H1 (cell line): ENCODE results near the gene ALPP. TPM values are rescaled to one million over a fixed set of nuclear protein-coding genes. Genes with fewer than 3 reads are reported as not detected.

Experiments
- CTCF ChIA-PET: fragments of 300-600 bp; sonication (Branson Sonifier 250); formaldehyde crosslinking; loops from one replicate; lab custom pipeline; 2021; ENCODE audit not compliant: partially characterized antibody; lab: Charles Lee
- POLR2A ChIA-PET: fragments of 300-600 bp; sonication (Branson Sonifier 250); formaldehyde crosslinking; loops from one replicate; lab custom pipeline; 2021; ENCODE audit warnings: inconsistent platforms; ENCODE audit not compliant: partially characterized antibody; lab: Charles Lee
- DNase-seq, 2 experiments: peaks; one replicate each; pipeline versions ENCODE4 v3.0.0 to v3.0.0-alpha.2; 2010 to 2022; ENCODE audit warnings: low spot score in 2 of 2, low read depth in 1 of 2, mixed read lengths in 1 of 2
- FAIRE-seq: peaks from 2 replicates; lab custom pipeline; 2011; peaks lifted over from hg19 to GRCh38; lab: Jason Lieb, UNC
- H2AFZ ChIP-seq: 2 replicates; pipeline ENCODE4 v1.8.1; 2012; ENCODE audit warnings: low read length, inconsistent platforms
- H2AK5ac ChIP-seq: 2 replicates; pipeline ENCODE4 v1.6.1; 2013; ENCODE audit warnings: low read depth, low read length
- H2BK120ac ChIP-seq: replicated peaks from 2 replicates; pipeline ENCODE3; 2013; ENCODE audit warnings: low read depth, low read length, inconsistent platforms
- H2BK12ac ChIP-seq: 2 replicates; pipeline ENCODE4 v1.6.1; 2013; ENCODE audit warnings: low read depth, low read length
- H2BK15ac ChIP-seq: 2 replicates; pipeline ENCODE4 v1.6.1; 2013; ENCODE audit warnings: low read length
- H2BK20ac ChIP-seq: 2 replicates; pipeline ENCODE4 v1.6.1; 2013; ENCODE audit warnings: low read length
- H2BK5ac ChIP-seq: 2 replicates; pipeline ENCODE4 v1.6.1; 2013; ENCODE audit warnings: low read depth, low read length
- H3K14ac ChIP-seq: 2 replicates; pipeline ENCODE4 v1.6.1; 2013; ENCODE audit warnings: inconsistent platforms; ENCODE audit not compliant: insufficient read length
- H3K18ac ChIP-seq: 2 replicates; pipeline ENCODE4 v1.6.1; 2013; ENCODE audit warnings: low read length; ENCODE audit errors: extremely low read depth
- H3K23ac ChIP-seq: 2 replicates; pipeline ENCODE4 v1.6.1; 2013; ENCODE audit warnings: inconsistent platforms; ENCODE audit not compliant: insufficient read length
- H3K23me2 ChIP-seq: 2 replicates; pipeline ENCODE4 v1.6.1; 2013; ENCODE audit warnings: low read depth, low read length
- H3K27ac ChIP-seq: 2 replicates; pipeline ENCODE4 v1.6.1; 2011; ENCODE audit warnings: low read depth, low read length, inconsistent platforms
- H3K27me3 ChIP-seq, 4 experiments: replicated peaks in 1 of 4; 1 replicate in 1 of 4; 2 replicates in 3 of 4; pipeline versions ENCODE4 v1.6.1 to v1.8.1; 2011 to 2013; ENCODE audit warnings: low read length in 3 of 4, mild to moderate bottlenecking in 3 of 4, inconsistent platforms in 2 of 4, mixed read lengths in 2 of 4, moderate library complexity in 1 of 4; ENCODE audit not compliant: control insufficient read depth in 3 of 4, insufficient read depth in 3 of 4; ENCODE audit errors: extremely low read depth in 1 of 4
- H3K36me3 ChIP-seq, 4 experiments: 2 replicates each; pipeline versions ENCODE4 v1.6.1 to v1.8.1; 2011 to 2013; ENCODE audit warnings: mild to moderate bottlenecking in 4 of 4, low read length in 3 of 4, moderate library complexity in 2 of 4, control low read depth in 1 of 4, inconsistent platforms in 1 of 4; ENCODE audit not compliant: insufficient read depth in 4 of 4, control insufficient read depth in 2 of 4
- H3K4ac ChIP-seq: replicated peaks from 2 replicates; pipeline ENCODE3; 2013; ENCODE audit warnings: low read length, low read depth, mixed read lengths, inconsistent platforms; ENCODE audit not compliant: insufficient read length
- H3K4me1 ChIP-seq, 4 experiments: replicated peaks in 1 of 4; 1 replicate in 1 of 4; 2 replicates in 3 of 4; pipeline versions ENCODE4 v1.6.1 to v1.8.1; 2011 to 2013; ENCODE audit warnings: low read length in 3 of 4, inconsistent platforms in 2 of 4, mixed read lengths in 1 of 4; ENCODE audit not compliant: insufficient read depth in 4 of 4, control insufficient read depth in 3 of 4
- H3K4me2 ChIP-seq, 2 experiments: 2 replicates each; pipeline versions ENCODE4 v1.6.1 to v1.8.1; 2011 to 2013; ENCODE audit warnings: low read depth in 2 of 2, low read length in 2 of 2, control low read depth in 1 of 2, inconsistent platforms in 1 of 2, mild to moderate bottlenecking in 1 of 2; ENCODE audit not compliant: insufficient read depth in 1 of 2
- H3K4me3 ChIP-seq, 4 experiments: fragments of 200-600, 300-600 bp in 1 of 4; sonication (generic), shearing (Covaris generic), sonication (Bioruptor Twin) in 1 of 4; 2 replicates each; pipeline versions ENCODE4 v1.5.1 to v1.8.1; 2011 to 2016; ENCODE audit warnings: low read length in 4 of 4, low read depth in 3 of 4, control low read depth in 2 of 4, inconsistent platforms in 2 of 4, mild to moderate bottlenecking in 2 of 4, mixed read lengths in 1 of 4, moderate library complexity in 1 of 4; ENCODE audit not compliant: insufficient read depth in 2 of 4; ENCODE audit errors: extremely low read depth in 1 of 4
- H3K56ac ChIP-seq: replicated peaks from 2 replicates; pipeline ENCODE3; 2013; ENCODE audit warnings: low read depth, mild to moderate bottlenecking, mixed read lengths, low read length, inconsistent platforms; ENCODE audit not compliant: insufficient read length
- H3K79me1 ChIP-seq: 2 replicates; pipeline ENCODE4 v1.6.1; 2013; ENCODE audit warnings: low read depth, low read length, control low read depth
- H3K79me2 ChIP-seq, 2 experiments: 2 replicates each; pipeline versions ENCODE4 v1.6.1 to v1.8.1; 2012 to 2013; ENCODE audit warnings: low read length in 2 of 2, mild to moderate bottlenecking in 2 of 2, inconsistent platforms in 1 of 2; ENCODE audit not compliant: insufficient read depth in 2 of 2, control insufficient read depth in 1 of 2
- H3K9ac ChIP-seq, 4 experiments: replicated peaks in 1 of 4; 1 replicate in 1 of 4; 2 replicates in 3 of 4; pipeline versions ENCODE4 v1.6.1 to v1.8.1; 2011 to 2013; ENCODE audit warnings: low read depth in 3 of 4, low read length in 3 of 4, control low read depth in 2 of 4, mild to moderate bottlenecking in 2 of 4, moderate library complexity in 2 of 4, inconsistent platforms in 1 of 4; ENCODE audit errors: extremely low read depth in 1 of 4
- H3K9me3 ChIP-seq, 2 experiments: 2 replicates each; pipeline versions ENCODE4 v1.6.1 to v1.8.1; 2012 to 2013; ENCODE audit warnings: mild to moderate bottlenecking in 2 of 2, moderate library complexity in 2 of 2, control low read depth in 1 of 2, inconsistent platforms in 1 of 2, low read depth in 1 of 2, low read length in 1 of 2, mixed read lengths in 1 of 2; ENCODE audit not compliant: insufficient read depth in 2 of 2
- H4K20me1 ChIP-seq, 2 experiments: replicated peaks in 1 of 2; 2 replicates each; pipeline versions ENCODE3 to v1.8.1; 2011 to 2013; ENCODE audit warnings: inconsistent platforms in 2 of 2, low read length in 2 of 2, mild to moderate bottlenecking in 1 of 2; ENCODE audit not compliant: insufficient read depth in 2 of 2, control insufficient read depth in 1 of 2
- H4K5ac ChIP-seq: 2 replicates; pipeline ENCODE4 v1.6.1; 2013; ENCODE audit warnings: low read length, low read depth, mixed read lengths, inconsistent platforms; ENCODE audit not compliant: insufficient read length
- H4K8ac ChIP-seq: 2 replicates; pipeline ENCODE4 v1.8.0; 2013; ENCODE audit warnings: mild to moderate bottlenecking, moderate library complexity, low read length, inconsistent platforms; ENCODE audit not compliant: insufficient read depth; ENCODE audit errors: extremely low read depth
- H4K91ac ChIP-seq: replicated peaks from 2 replicates; pipeline ENCODE3; 2013; ENCODE audit warnings: low read length, mixed read lengths, inconsistent platforms; ENCODE audit not compliant: insufficient read length
- CBX8 ChIP-seq: fragments of 300-800, 300-1000 bp; sonication (generic); IDR thresholded peaks from 2 replicates; pipeline ENCODE4 v1.7.1; 2016; ENCODE audit warnings: low read depth, low read length, borderline replicate concordance
- CEBPB ChIP-seq: IDR thresholded peaks from 2 replicates; pipeline ENCODE4 v1.6.1; 2012; ENCODE audit warnings: low read depth, low read length
- CHD2 ChIP-seq: IDR thresholded peaks from 2 replicates; pipeline ENCODE4 v1.6.1; 2012; ENCODE audit warnings: low read length, improper control_type of control experiment
- CTBP2 ChIP-seq: IDR thresholded peaks from 2 replicates; pipeline ENCODE4 v1.7.0; 2011; ENCODE audit warnings: borderline replicate concordance, mild to moderate bottlenecking, moderate library complexity, mixed read lengths, low read length; ENCODE audit not compliant: insufficient read depth, insufficient read length
- GABPA ChIP-seq: IDR thresholded peaks from 2 replicates; pipeline ENCODE4 v1.6.1; 2011; ENCODE audit warnings: mild to moderate bottlenecking, low read length, moderate library complexity, borderline replicate concordance; ENCODE audit not compliant: insufficient read depth
- HDAC2 ChIP-seq, 2 experiments: fragments of 300-600 bp in 1 of 2; sonication (generic) in 1 of 2; IDR thresholded peaks; 2 replicates each; pipeline ENCODE4 v1.6.1; 2011 to 2012; ENCODE audit warnings: low read depth in 2 of 2, low read length in 2 of 2, mild to moderate bottlenecking in 2 of 2, moderate library complexity in 2 of 2, borderline replicate concordance in 1 of 2, inconsistent platforms in 1 of 2
- HDAC6 ChIP-seq: IDR thresholded peaks from one replicate; pipeline ENCODE4 v1.7.1; 2012; ENCODE audit warnings: low read depth, mild to moderate bottlenecking, inconsistent platforms, low read length, moderate library complexity
- JUN ChIP-seq: IDR thresholded peaks from 2 replicates; pipeline ENCODE4 v1.6.1; 2011; ENCODE audit warnings: low read depth, mild to moderate bottlenecking, improper control_type of control experiment, low read length
- JUND ChIP-seq: IDR thresholded peaks from 2 replicates; pipeline ENCODE4 v1.6.1; 2011; ENCODE audit warnings: mild to moderate bottlenecking, improper control_type of control experiment, low read length
- NRF1 ChIP-seq: IDR thresholded peaks from 2 replicates; pipeline ENCODE4 v1.6.1; 2011; ENCODE audit warnings: mild to moderate bottlenecking, low read depth, low read length, improper control_type of control experiment
- SIRT6 ChIP-seq: IDR thresholded peaks from one replicate; pipeline ENCODE4 v1.7.1; 2012; ENCODE audit warnings: low read length, inconsistent platforms
- SP2 ChIP-seq: IDR thresholded peaks from 2 replicates; pipeline ENCODE4 v1.6.1; 2012; ENCODE audit warnings: mild to moderate bottlenecking, low read length, inconsistent platforms
- SRF ChIP-seq: IDR thresholded peaks from 2 replicates; pipeline ENCODE4 v1.6.1; 2011; ENCODE audit warnings: mild to moderate bottlenecking, low read depth, low read length, moderate library complexity
- TBP ChIP-seq: IDR thresholded peaks from 2 replicates; pipeline ENCODE4 v1.6.1; 2011; ENCODE audit warnings: low read depth, low read length, improper control_type of control experiment
- TEAD4 ChIP-seq: IDR thresholded peaks from 2 replicates; pipeline ENCODE4 v1.6.1; 2012; ENCODE audit warnings: low read depth, low read length, inconsistent platforms, mixed read lengths
- WGBS, 2 experiments: shearing (Covaris generic) in 1 of 2; methylation state at CpG; one replicate each; pipeline versions ENCODE4 v1.1.6 to v1.1.7; 2013 to 2015; ENCODE audit warnings: low lambda C conversion rate in 2 of 2, mixed read lengths in 2 of 2, inconsistent platforms in 1 of 2, low coverage in 1 of 2, missing lambda C conversion rate in 1 of 2; ENCODE audit not compliant: insufficient replicate concordance in 2 of 2, insufficient coverage in 1 of 2, insufficient read length in 1 of 2; ENCODE audit errors: extremely low coverage in 1 of 2, missing lambda C conversion rate in 1 of 2; 5-methylcytosine and 5-hydroxymethylcytosine counted together
- polyA plus RNA-seq, 7 experiments: library from polyadenylated mRNA; depleted of rRNA in 3 of 7; stranded (reverse) in 5 of 7; unstranded in 2 of 7; fragments of >200 nt in 5 of 7; fragments of 200-250 nt in 2 of 7; gene quantifications; 1 replicate in 5 of 7; 2 replicates in 1 of 7; 4 replicates in 1 of 7; pipeline versions ENCODE4 v1.2.1 to v1.2.3, GENCODE V29; 2011 to 2013; ENCODE audit warnings: missing spikeins in 2 of 7, mixed read lengths in 2 of 7
- total RNA-seq: library from RNA; stranded (reverse); fragmentation: NEBNext Ultra II Directional; extraction: Animal tissue kit (Norgen Biotek cat#: 25700); gene quantifications from 2 replicates; pipeline ENCODE4 v1.2.1, GENCODE V29; 2021

ALPP gene
- total and polyA plus RNA-seq, 2 of the 8 experiments (the other 6 are each of a cell fraction or from before 2014, with no cell fraction given): 0.15 TPM

DNA sequence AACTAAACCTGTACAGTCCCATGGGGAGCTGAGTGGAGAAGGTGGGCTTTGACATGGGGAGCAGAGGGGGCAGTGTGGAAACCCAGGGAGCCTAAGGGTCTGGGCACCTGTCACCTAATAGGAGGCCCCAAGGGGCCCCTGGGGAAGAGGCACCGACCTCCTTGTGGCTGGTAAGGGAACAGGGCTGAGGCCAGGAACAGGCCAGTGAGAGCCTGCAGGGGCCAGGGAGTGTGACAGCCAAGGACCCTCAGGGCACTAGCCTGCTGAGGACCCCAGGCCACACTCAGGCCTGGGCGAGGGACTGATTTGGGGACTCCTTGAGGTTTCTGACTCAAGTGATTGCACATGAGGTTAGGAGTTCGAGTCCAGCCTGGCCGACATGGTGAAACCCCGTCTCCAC, 24.5 kb upstream of the ALPP start:
- Histone ChIP-seq H2BK15ac (no peak overlapping the region), H3K27me3 (peaks cover 25 to 43% (median 33%) of the 10 kb centered on the region in 4 experiments; a peak in 6 of 7 replicates), H3K9ac (no peak overlapping the region), H3K4ac (no peak overlapping the region), H3K79me1 (no peaks in the 10 kb centered on the region), H3K79me2 (no peaks in the 10 kb centered on the region), H2BK5ac (no peak overlapping the region), H3K4me3 (no peak overlapping the region), H3K23me2 (peaks cover 2% of the 10 kb centered on the region), H3K56ac (no peak overlapping the region), H2BK20ac (no peak overlapping the region), H4K8ac (no peak overlapping the region), H2AFZ (no peak overlapping the region), H4K5ac (no peak overlapping the region), H4K91ac (no peak overlapping the region), H3K4me1 (peaks cover 0 to 4% (median 2%) of the 10 kb centered on the region in 4 experiments; a peak in 3 of 7 replicates), H3K9me3 (peaks cover 6 to 8% of the 10 kb centered on the region in 2 experiments; a peak in 2 of 4 replicates), H2BK120ac (no peak overlapping the region), H4K20me1 (no peaks in the 10 kb centered on the region), H3K4me2 (no peak overlapping the region), H3K36me3 (peaks cover 0 to 5% (median 0%) of the 10 kb centered on the region in 4 experiments; a peak in 1 of 8 replicates), H3K14ac (no peak overlapping the region), H3K18ac (no peak overlapping the region), H3K27ac (no peak overlapping the region), H2BK12ac (no peak overlapping the region), H3K23ac (no peak overlapping the region), H2AK5ac (no peak overlapping the region)
- FAIRE-seq (no peak), DNase-seq (no peak)
- ChIA-PET POLR2A (no interaction called here), CTCF (interaction anchor here (0.9 to 8.8 kb wide), 5 partner anchors 12 to 85 kb away, joined by 4 to 100 read pairs (median 7); no protein-coding TSS in a partner anchor)
- WGBS, 2 experiments: 92% methylated on average over 5 of the region's 5 CpGs; no CpG with 5 or more reads in 1 of the 2 experiments
- TF ChIP-seq CBX8 (no peak), CHD2 (no peak), SRF (no peak), JUN (no peak), NRF1 (no peak), HDAC2 (IDR thresholded peaks at IDR 0.05; ENCODE audit: borderline replicate concordance in 1 of 2, low read depth in 2 of 2, low read length in 2 of 2) (no peak), TBP (no peak), JUND (no peak), TEAD4 (no peak), SP2 (no peak), GABPA (no peak), HDAC6 (no peak), CTBP2 (no peak), SIRT6 (no peak), CEBPB (no peak)
